HG03064 (cell line): Measurements from ENCODE around the gene BCR.

Experiments
- ATAC-seq: cut with Tn5 transposase; IDR thresholded peaks from one replicate; pipeline ENCODE4 v1.9.1; 2021; ENCODE audit warnings: low read depth; ENCODE audit not compliant: unreplicated experiment

Gene BCR

DNA sequence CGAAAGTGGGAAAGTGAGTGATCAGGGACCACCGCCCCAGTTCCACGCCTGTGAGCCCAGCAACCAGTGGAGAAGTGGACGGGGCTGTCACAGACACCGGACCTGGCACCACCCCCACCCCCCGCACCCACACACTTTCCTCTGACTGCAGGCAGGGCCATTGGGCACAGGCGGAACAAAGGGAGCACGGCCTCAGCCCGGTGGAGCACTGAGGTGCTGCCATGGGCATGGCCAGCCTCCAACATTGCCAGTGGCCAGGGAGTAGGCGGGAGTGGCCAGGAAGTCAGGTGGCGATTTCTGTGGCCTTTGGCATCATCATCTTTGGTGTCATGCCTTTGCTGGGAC lies 78.5 kb downstream of the BCR start:
- no peak for ATAC-seq

DNA sequence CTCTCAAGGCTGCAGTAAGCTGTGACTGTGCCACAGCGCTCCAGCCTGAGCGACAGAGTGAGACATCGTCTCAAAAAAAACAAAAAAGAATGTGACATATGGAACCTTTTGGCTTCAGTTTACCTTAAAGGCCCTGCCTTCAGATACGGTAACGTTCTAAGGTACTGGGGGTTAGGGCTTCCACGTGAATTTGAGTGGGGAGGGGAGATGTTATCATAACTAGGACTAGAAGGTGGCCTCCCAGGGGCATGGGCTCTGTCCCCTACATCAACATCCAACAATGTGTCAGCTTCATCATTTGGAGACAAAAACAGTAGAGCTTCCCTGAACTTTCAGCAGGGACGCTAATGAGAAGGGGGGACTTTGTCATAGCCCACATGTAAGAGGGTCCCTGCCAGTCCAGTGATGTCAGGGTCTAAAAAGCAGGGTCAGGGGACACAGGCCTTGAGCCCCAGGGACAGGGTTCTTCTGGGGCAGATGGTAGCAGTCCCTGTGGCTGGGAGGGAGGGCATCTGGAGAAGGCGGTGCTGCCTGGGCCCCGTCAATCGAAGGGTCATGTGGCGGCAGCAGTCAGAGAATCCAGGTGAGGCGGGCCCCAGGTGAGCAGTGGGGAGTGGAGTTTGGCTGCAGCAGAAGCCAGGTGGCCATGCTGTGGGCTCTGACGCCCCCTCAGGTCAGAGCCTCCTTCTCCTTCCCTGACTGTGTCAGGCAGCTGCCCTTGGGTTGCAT lies 79.8 kb downstream of the BCR start:
- no peak for ATAC-seq

DNA sequence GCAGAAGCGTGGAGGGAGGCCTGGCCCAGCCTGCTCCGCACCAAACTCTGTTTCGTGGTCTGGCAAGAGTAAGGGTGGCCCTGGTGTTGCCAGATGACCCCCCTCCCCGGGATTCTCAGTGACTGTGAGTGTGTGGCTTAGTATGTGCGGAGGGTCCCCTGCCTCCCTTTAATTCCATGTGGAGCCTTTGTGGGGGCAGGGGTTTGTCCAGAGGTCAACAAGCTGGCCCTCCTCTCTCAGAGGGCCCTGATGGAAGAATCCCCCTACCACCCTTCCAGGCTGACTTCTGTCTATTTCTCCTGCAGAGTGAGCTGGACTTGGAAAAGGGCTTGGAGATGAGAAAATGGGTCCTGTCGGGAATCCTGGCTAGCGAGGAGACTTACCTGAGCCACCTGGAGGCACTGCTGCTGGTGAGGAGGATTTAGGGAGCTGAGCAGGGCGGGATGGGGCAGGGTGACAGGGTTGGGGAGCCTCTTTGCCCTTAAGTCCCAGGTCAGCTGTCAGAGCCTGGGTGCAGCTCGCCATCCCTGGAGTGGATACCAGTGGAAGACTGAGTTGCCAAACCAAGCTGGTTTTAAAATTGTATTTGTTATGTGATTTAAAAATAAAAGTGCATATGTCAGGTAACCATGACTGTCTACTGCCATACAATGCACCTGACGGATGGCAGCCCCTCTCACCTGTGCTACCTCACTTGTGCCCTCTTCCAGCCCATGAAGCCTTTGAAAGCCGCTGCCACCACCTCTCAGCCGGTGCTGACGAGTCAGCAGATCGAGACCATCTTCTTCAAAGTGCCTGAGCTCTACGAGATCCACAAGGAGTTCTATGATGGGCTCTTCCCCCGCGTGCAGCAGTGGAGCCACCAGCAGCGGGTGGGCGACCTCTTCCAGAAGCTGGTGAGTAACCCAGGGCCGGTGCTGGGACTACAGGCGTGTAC lies 80.6 kb downstream of the BCR start:
- ATAC-seq = no peak

- ATAC-seq = no peak
These were observed 81.7 kb downstream of the BCR start for GRCh38 chr22:23261900-23262450.

- no peak for ATAC-seq
These were observed 82.4 kb downstream of the BCR start for GRCh38 chr22:23262518-23263332.

DNA sequence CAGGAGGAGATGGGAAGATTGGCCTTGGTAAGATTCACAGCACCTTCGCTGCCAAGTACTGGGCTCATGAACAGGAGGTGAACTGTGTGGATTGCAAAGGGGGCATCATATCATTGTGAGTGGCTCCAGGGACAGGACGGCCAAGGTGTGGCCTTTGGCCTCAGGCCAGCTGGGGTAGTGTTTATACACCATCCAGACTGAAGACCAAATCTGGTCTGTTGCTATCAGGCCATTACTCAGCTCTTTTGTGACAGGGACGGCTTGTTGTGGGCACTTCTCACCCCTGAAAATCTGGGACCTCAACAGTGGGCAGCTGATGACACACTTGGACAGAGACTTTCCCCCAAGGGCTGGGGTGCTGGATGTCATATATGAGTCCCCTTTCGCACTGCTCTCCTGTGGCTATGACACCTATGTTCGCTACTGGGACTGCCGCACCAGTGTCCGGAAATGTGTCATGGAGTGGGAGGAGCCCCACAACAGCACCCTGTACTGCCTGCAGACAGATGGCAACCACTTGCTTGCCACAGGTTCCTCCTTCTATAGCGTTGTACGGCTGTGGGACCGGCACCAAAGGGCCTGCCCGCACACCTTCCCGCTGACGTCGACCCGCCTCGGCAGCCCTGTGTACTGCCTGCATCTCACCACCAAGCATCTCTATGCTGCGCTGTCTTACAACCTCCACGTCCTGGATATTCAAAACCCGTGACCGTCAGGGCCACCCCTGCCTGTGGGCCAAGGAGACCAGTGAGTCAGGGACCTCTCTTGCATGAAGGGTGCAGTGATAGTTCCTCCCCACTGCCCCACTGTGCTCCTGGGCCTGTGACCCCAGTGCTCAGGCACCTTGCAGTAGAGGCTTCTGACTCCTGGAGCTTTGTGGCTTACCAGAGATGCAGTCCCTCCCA lies 83.6 kb downstream of the BCR start:
- ATAC-seq = no peak

DNA sequence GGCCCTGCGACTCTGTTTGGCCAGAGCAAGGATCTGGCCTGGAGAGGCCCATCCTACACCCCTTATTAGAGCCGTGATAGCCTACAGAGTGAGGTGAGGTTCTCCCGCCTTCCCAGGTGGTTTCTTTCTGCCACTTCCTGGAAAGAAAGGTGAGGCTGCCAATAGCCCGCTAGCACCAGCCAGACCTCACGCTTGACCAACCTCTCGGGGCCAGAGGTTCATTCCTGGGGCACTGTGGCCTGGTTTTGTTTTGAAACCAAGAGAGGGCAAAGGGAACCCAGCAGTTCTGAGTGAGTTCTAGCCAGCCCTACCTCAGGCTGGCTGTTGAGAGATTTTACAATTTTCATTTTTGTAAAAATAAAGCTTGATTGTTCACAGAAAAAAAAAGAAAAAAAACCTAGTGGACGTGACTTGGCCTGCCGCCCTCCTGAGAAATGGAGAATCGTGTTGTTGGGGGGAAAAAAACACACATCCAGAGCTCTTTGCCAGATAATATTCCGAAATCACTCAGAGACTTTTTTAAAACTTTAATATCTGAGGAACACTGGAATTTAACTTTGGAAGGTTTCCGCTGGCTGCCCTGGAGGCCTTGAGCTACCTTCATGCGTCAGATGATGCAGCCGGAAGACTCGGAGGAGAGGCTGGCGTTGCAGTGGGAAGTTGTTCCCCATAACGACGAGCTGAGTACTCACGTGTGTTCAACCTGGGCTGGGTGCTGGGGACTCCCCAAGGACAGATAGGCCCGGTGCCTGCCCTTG lies 84.5 kb downstream of the BCR start:
- no peak for ATAC-seq

DNA sequence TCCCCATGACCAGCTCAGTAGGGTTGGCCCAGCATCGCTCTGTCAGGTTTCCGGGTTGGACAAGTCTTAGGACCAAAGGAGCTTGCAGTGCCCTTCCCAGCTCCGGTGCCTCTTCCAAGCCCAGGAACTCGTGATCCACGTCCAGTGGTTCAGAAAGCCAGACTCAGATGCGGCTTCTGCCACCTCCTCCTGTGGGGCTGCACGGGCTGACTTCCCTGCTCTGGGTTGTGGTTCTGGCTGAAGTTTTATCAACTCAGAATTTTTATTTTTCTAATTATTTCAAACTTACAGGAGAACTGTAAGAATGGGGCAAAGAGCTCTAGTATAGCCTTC lies 85.0 kb downstream of the BCR start:
- no peak for ATAC-seq

DNA sequence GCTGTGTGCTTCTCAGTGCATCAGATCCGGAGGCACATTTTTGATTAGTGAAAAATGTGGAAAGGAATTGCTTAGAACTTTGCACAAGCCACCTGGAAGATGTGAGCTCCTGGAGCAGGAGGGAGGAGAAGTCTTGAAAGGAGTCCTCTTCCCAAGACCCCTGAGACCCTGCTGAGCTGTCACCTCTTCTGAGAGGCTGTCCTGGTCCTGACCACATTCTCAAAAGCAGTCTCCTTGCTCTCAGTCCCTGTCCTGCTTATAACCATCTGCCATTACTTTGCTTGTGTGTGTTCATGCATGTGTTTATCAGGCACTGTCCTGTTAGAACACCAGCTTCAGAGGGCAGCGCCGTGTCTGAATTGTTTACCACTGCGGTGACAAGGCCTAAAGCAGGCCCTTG lies 86.5 kb downstream of the BCR start:
- ATAC-seq = no peak

- no peak for ATAC-seq
These were observed 87.1 kb downstream of the BCR start for GRCh38 chr22:23267226-23268043.

GRCh38 chr22:23268139-23268712 lies 87.9 kb downstream of the BCR start:
- ATAC-seq = no peak

GRCh38 chr22:23268877-23269276 lies 88.6 kb downstream of the BCR start:
- ATAC-seq = no peak

DNA sequence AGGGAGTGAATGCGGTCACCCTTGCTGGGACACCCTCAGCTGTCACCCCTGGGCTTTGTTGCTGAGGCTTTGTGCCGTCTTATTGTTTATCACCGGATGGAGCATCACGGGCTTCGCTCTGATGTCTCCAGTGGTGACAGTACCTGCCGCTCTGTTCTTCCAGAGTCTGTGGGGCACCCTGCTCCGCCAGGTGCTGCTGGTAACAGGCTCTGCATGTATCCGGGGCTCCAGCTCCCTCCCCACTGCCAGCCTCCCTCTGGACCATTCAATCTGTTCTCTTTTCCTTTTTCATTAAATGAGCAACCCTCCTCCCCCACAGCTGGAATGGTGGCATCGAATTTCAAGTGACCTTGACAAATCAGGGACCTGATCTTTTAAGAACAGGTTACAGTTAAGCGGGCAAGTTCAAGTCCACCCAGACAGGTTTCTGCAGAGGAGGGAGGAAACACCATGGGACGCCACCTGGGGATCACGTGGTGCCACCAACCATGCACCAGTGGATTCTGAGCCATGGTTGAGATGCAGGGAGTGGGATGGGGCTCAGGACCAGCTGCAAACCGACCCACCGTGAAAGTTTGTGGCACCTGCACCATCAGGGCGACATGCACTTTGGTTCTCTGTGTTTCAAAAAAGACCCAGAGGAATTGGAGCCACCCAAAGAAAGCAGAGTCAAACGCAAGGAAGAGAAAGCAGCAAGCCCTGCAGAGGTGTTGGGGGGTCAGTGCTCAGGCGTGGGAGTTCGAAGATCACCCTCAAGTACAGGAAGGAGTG lies 89.3 kb downstream of the BCR start:
- no peak for ATAC-seq

- ATAC-seq = no peak
These were observed 90.0 kb downstream of the BCR start for GRCh38 chr22:23270212-23270733.

GRCh38 chr22:23270798-23271596 lies 90.7 kb downstream of the BCR start:
- ATAC-seq = no peak

GRCh38 chr22:23271597-23271908 lies 91.2 kb downstream of the BCR start:
- ATAC-seq = no peak
